Measurements from ENCODE around the gene TMEM69.

GRCh38 chr1:45684402-45684801, 3.6 kb upstream of the TMEM69 start:
- TF ChIP-seq POLR2AphosphoS5 (IDR thresholded peaks at IDR 0.05; ENCODE audit: low read depth) (no peak), CTCF (IDR thresholded peaks at IDR 0.05; ENCODE audit: insufficient read depth, low read length) (no peak)
